Neuronal stem cell (in vitro differentiated cells): Measurements from ENCODE around the gene ITSN1.

Experiments
- DNase-seq: peaks from one replicate; pipeline ENCODE4 v3.0.0-alpha.2; 2013; ENCODE audit warnings: low spot score
- H2AFZ ChIP-seq: one replicate; pipeline ENCODE4 v1.6.1; 2013; ENCODE audit warnings: mild to moderate bottlenecking, low read length, inconsistent platforms
- H2AK5ac ChIP-seq: 2 replicates; pipeline ENCODE4 v1.6.1; 2013; ENCODE audit warnings: low read depth, mild to moderate bottlenecking, inconsistent platforms, low read length, moderate library complexity, mixed read lengths
- H2BK120ac ChIP-seq: 2 replicates; pipeline ENCODE4 v1.6.1; 2013; ENCODE audit warnings: low read depth, mild to moderate bottlenecking, inconsistent platforms, low read length, moderate library complexity, mixed read lengths
- H2BK12ac ChIP-seq: one replicate; pipeline ENCODE4 v1.6.1; 2013; ENCODE audit warnings: low read length, inconsistent platforms
- H2BK15ac ChIP-seq: 2 replicates; pipeline ENCODE4 v1.6.1; 2013; ENCODE audit warnings: mild to moderate bottlenecking, low read length, inconsistent platforms, mixed read lengths
- H2BK5ac ChIP-seq: one replicate; pipeline ENCODE4 v1.6.1; 2013; ENCODE audit warnings: inconsistent platforms, mild to moderate bottlenecking, low read length, moderate library complexity
- H3K14ac ChIP-seq: one replicate; pipeline ENCODE4 v1.6.1; 2013; ENCODE audit warnings: low read length, inconsistent platforms
- H3K18ac ChIP-seq: 2 replicates; pipeline ENCODE4 v1.6.1; 2013; ENCODE audit warnings: low read length, inconsistent platforms
- H3K23ac ChIP-seq: 2 replicates; pipeline ENCODE4 v1.6.1; 2013; ENCODE audit warnings: low read depth, mild to moderate bottlenecking, mixed read lengths, low read length, inconsistent platforms; ENCODE audit not compliant: poor library complexity
- H3K27ac ChIP-seq: replicated peaks from 3 replicates; pipeline ENCODE4 v1.5.1; 2013; ENCODE audit warnings: low read length, inconsistent platforms
- H3K27me3 ChIP-seq, 3 experiments: 2 replicates each; pipeline ENCODE4 v1.6.1; 2013; ENCODE audit warnings: low read length in 3 of 3, mild to moderate bottlenecking in 2 of 3, inconsistent platforms in 1 of 3, low read depth in 1 of 3, mixed read lengths in 1 of 3, moderate library complexity in 1 of 3; ENCODE audit not compliant: control insufficient read depth in 3 of 3, insufficient read depth in 3 of 3
- H3K36me3 ChIP-seq, 2 donors: replicated peaks in 1 of 2; 2 replicates each; pipeline ENCODE4 v1.6.1; 2013; ENCODE audit warnings: low read length in 2 of 2; ENCODE audit not compliant: control insufficient read depth in 2 of 2, insufficient read depth in 2 of 2
- H3K4ac ChIP-seq: 2 replicates; pipeline ENCODE4 v1.6.1; 2013; ENCODE audit warnings: inconsistent platforms, mild to moderate bottlenecking, low read length, moderate library complexity
- H3K4me1 ChIP-seq, 2 donors: 1 replicate in 1 of 2; 2 replicates in 1 of 2; pipeline ENCODE4 v1.6.1; 2013; ENCODE audit warnings: low read length in 2 of 2, low read depth in 1 of 2; ENCODE audit not compliant: control insufficient read depth in 2 of 2, insufficient read depth in 1 of 2
- H3K4me2 ChIP-seq: one replicate; pipeline ENCODE4 v1.6.1; 2013; ENCODE audit warnings: mild to moderate bottlenecking, low read length, inconsistent platforms; ENCODE audit not compliant: insufficient read depth, poor library complexity, severe bottlenecking
- H3K4me3 ChIP-seq, 2 donors: 2 replicates each; pipeline ENCODE4 v1.5.1; 2013; ENCODE audit warnings: low read length in 2 of 2, mild to moderate bottlenecking in 2 of 2, inconsistent platforms in 1 of 2, moderate library complexity in 1 of 2
- H3K79me1 ChIP-seq: one replicate; pipeline ENCODE4 v1.6.1; 2013; ENCODE audit warnings: low read depth, mild to moderate bottlenecking, inconsistent platforms, low read length, moderate library complexity
- H3K9ac ChIP-seq: one replicate; pipeline ENCODE4 v1.6.1; 2013; ENCODE audit warnings: mild to moderate bottlenecking, low read depth, low read length, inconsistent platforms; ENCODE audit not compliant: poor library complexity
- H3K9me3 ChIP-seq, 2 donors: replicated peaks in 1 of 2; 2 replicates each; pipeline versions ENCODE3 to v1.6.1; 2013; ENCODE audit warnings: low read length in 2 of 2, mild to moderate bottlenecking in 2 of 2, inconsistent platforms in 1 of 2, low read depth in 1 of 2, mixed read lengths in 1 of 2, moderate library complexity in 1 of 2; ENCODE audit not compliant: control insufficient read depth in 2 of 2, insufficient read depth in 1 of 2
- H4K8ac ChIP-seq: one replicate; pipeline ENCODE4 v1.6.1; 2013; ENCODE audit warnings: low read depth, mild to moderate bottlenecking, inconsistent platforms, low read length, moderate library complexity
- H4K91ac ChIP-seq: one replicate; pipeline ENCODE4 v1.6.1; 2013; ENCODE audit warnings: low read length, low read depth, mild to moderate bottlenecking, inconsistent platforms; ENCODE audit not compliant: poor library complexity
- WGBS, 2 donors: extraction: QIAGEN DNeasy Blood & Tissue Kit; methylation state at CpG; one replicate each; pipeline ENCODE4 v1.1.7; 2013; ENCODE audit warnings: missing lambda C conversion rate in 2 of 2, mixed read lengths in 1 of 2; ENCODE audit not compliant: insufficient read length in 2 of 2, insufficient replicate concordance in 1 of 2; ENCODE audit errors: extremely low coverage in 2 of 2; 5-methylcytosine and 5-hydroxymethylcytosine counted together

Gene ITSN1

DNA sequence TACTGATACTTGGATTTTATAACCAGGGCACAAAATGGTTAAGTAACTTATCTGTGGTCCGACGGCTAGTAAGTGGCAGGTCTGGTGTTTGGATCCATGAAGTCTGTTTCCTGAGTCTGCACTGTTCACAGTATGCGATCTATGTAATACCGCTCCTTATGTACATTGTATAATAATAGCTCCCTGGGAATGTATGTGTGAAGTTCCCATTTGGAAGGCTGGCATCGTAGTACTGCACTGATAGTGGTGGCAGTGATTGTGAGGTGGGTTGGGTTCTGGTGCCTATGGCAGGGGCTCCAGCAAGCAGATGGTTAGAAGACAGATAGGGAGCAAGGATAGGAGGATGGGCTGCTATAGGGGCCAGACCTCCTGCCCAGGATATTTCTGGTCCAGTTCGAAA, 25.3 kb downstream of the ITSN1 start:
- Histone ChIP-seq H3K27ac (no peak overlapping the region), H3K9me3 (peaks cover 0 to 3% of the 10 kb centered on the region in 2 donors), H2BK5ac (no peak overlapping the region), H3K14ac (no peak overlapping the region), H3K4ac (no peak overlapping the region), H4K91ac (no peak overlapping the region), H2AFZ (no peak overlapping the region), H3K4me1 (no peaks in the 10 kb centered on the region), H2AK5ac (no peak overlapping the region), H3K23ac (no peak overlapping the region), H3K36me3 (peaks cover 0 to 18% of the 10 kb centered on the region in 2 donors), H2BK12ac (no peak overlapping the region), H3K9ac (no peak overlapping the region), H3K4me2 (no peak overlapping the region), H3K79me1 (peaks cover 5% of the 10 kb centered on the region), H2BK120ac (no peak overlapping the region), H4K8ac (no peak overlapping the region), H2BK15ac (no peak overlapping the region), H3K4me3 (no peak overlapping the region), H3K18ac (no peak overlapping the region), H3K27me3 (no peaks in the 10 kb centered on the region)
- no peak for DNase-seq
- WGBS, 2 donors: no CpG with 5 or more reads among the region's 6 CpGs

GRCh38 chr21:33668180-33668579, 25.9 kb downstream of the ITSN1 start:
- H2BK12ac ChIP-seq: no peak overlapping the region
- no peak overlapping the region for H2AK5ac ChIP-seq
- no peak overlapping the region for H3K27ac ChIP-seq
- WGBS, 2 donors: no CpG with 5 or more reads among the region's 4 CpGs
- no peaks in the 10 kb centered on the region for H3K27me3 ChIP-seq
- no peak overlapping the region for H2BK120ac ChIP-seq
- H3K18ac ChIP-seq: no peak overlapping the region
- no peak overlapping the region for H2BK5ac ChIP-seq
- H3K4me2 ChIP-seq: no peak overlapping the region
- H3K4me1 ChIP-seq: no peaks in the 10 kb centered on the region
- H4K91ac ChIP-seq: no peak overlapping the region
- no peak overlapping the region for H2AFZ ChIP-seq
- peaks cover 0 to 3% of the 10 kb centered on the region in 2 donors for H3K9me3 ChIP-seq
- no peak overlapping the region for H3K4me3 ChIP-seq
- H3K36me3 ChIP-seq: peaks cover 0 to 15% of the 10 kb centered on the region in 2 donors
- no peak overlapping the region for H3K14ac ChIP-seq
- H3K9ac ChIP-seq: no peak overlapping the region
- H2BK15ac ChIP-seq: no peak overlapping the region
- no peak overlapping the region for H4K8ac ChIP-seq
- no peak for DNase-seq
- H3K79me1 ChIP-seq: peaks cover 5% of the 10 kb centered on the region
- H3K23ac ChIP-seq: no peak overlapping the region
- no peak overlapping the region for H3K4ac ChIP-seq

GRCh38 chr21:33668620-33669019, 26.3 kb downstream of the ITSN1 start:
- H4K91ac ChIP-seq: no peak overlapping the region
- no peak overlapping the region for H3K27ac ChIP-seq
- H2BK120ac ChIP-seq: no peak overlapping the region
- no CpG with 5 or more reads among the region's 2 CpGs for WGBS, 2 donors
- no peak overlapping the region for H2AFZ ChIP-seq
- no peaks in the 10 kb centered on the region for H3K27me3 ChIP-seq
- H2BK5ac ChIP-seq: no peak overlapping the region
- H3K9me3 ChIP-seq: peaks cover 0 to 3% of the 10 kb centered on the region in 2 donors
- no peak overlapping the region for H2BK12ac ChIP-seq
- H3K9ac ChIP-seq: no peak overlapping the region
- H3K36me3 ChIP-seq: peaks cover 0 to 14% of the 10 kb centered on the region in 2 donors
- H3K14ac ChIP-seq: no peak overlapping the region
- no peak overlapping the region for H3K4me3 ChIP-seq
- H3K4me2 ChIP-seq: no peak overlapping the region
- DNase-seq: no peak
- no peak overlapping the region for H4K8ac ChIP-seq
- H3K4ac ChIP-seq: no peak overlapping the region
- H2BK15ac ChIP-seq: no peak overlapping the region
- no peaks in the 10 kb centered on the region for H3K4me1 ChIP-seq
- H3K18ac ChIP-seq: no peak overlapping the region
- no peak overlapping the region for H3K23ac ChIP-seq
- H2AK5ac ChIP-seq: no peak overlapping the region
- peaks cover 5% of the 10 kb centered on the region for H3K79me1 ChIP-seq

DNA sequence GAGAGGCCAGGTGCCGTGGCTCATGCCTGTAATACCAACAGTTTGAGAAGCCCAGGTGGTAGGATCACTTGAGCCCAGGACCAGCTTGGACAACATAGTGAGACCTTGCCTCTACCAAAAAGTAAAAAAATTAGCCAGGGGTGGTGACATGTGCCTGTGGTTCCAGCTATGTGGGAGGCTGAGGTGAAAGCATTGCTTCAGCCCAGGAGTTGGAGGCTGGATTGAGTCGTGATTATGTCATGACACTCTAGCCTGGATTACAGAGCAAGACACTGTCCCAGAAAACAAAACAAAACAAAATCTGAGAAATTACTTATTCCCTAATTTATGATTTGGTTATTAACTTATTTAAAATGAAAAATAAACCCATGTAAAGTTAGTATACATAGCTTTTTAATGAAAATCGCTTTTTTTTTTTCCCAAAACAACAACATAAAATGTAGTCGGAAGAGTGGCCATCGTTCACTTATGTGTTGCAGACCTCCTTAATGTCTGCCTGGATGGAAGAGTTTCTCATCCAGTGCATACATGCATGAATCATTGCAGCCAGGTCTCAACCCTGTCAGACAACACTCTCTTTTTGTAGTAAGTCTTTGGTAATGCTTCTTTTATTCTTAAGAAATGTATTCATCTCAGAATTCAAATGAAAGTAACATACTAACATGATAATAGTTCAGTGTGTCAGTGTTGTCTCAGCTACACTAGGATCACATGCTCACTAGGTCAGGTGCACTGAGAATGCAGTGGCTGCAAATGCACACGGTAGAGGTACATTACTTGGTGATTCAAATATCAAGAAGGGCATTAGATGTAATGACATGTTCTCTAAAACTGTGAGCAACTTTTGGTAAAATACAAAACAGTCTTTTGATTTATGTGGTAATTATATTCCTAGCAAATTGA, 28.0 kb downstream of the ITSN1 start:
- no peak overlapping the region for H3K4me2 ChIP-seq
- no peak overlapping the region for H4K91ac ChIP-seq
- H2AFZ ChIP-seq: no peak overlapping the region
- H3K36me3 ChIP-seq: peaks cover 0 to 11% of the 10 kb centered on the region in 2 donors
- peaks cover 5% of the 10 kb centered on the region for H3K79me1 ChIP-seq
- no peak overlapping the region for H4K8ac ChIP-seq
- no peak overlapping the region for H2BK120ac ChIP-seq
- H3K4ac ChIP-seq: no peak overlapping the region
- no peak overlapping the region for H3K4me3 ChIP-seq
- no peak overlapping the region for H3K9ac ChIP-seq
- no peaks in the 10 kb centered on the region for H3K9me3 ChIP-seq
- no CpG with 5 or more reads among the region's 6 CpGs for WGBS, 2 donors
- DNase-seq: no peak
- no peak overlapping the region for H3K14ac ChIP-seq
- no peak overlapping the region for H3K23ac ChIP-seq
- H2AK5ac ChIP-seq: no peak overlapping the region
- peaks cover 2% of the 10 kb centered on the region in 2 donors for H3K4me1 ChIP-seq
- H3K27me3 ChIP-seq: no peaks in the 10 kb centered on the region
- no peak overlapping the region for H2BK5ac ChIP-seq
- no peak overlapping the region for H2BK12ac ChIP-seq
- H2BK15ac ChIP-seq: no peak overlapping the region
- no peak overlapping the region for H3K18ac ChIP-seq
- H3K27ac ChIP-seq: no peak overlapping the region
